ENCODE results near the gene ARHGEF33. TPM values are rescaled to one million over a fixed set of nuclear protein-coding genes. Genes with fewer than 3 reads are reported as not detected.

ARHGEF33 gene
- total RNA-seq, 1 experiment from 2014 or later = 0.30 TPM

- no peak for TF ChIP-seq CEBPB (IDR thresholded peaks at IDR 0.05; ENCODE audit: low read depth)
- no peak for TF ChIP-seq RAD21 (IDR thresholded peaks at IDR 0.05; ENCODE audit: low read depth)
- TF ChIP-seq SRF (IDR thresholded peaks at IDR 0.05; ENCODE audit: low read depth) = no peak
- TF ChIP-seq EGR1 (IDR thresholded peaks at IDR 0.05; ENCODE audit: low read depth) = no peak
- no peak for TF ChIP-seq TCF7L2 (IDR thresholded peaks at IDR 0.05; ENCODE audit: borderline replicate concordance, extremely low read depth, insufficient read depth, insufficient read length)
Observed at GRCh38 chr2:38887902-38888554, 1.6 kb upstream of the ARHGEF33 start (continued).

DNA sequence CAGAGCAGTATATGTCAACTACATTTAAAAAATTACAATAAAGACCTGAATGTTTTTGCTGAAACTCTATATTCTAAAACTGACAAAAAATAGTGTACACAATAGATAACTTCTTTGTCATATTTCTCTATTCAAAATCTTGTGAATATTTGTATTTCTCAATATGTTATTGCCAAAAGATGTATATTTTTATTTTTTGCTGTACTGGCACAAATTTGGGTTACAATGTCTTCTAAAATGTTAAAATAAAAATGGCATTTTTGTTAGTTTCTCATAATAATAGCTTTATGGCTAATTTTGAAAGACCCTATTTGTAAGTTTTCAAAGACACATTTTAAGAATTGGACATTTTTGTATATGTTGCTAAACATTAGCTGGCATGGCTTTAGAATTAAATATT lies 630 bp upstream of the ARHGEF33 start:
- no TSS peak for BruUV-seq (replicated peaks)
- H3K27ac ChIP-seq (ENCODE audit: low read depth, low read length) = no peak overlapping the region
- H3K79me2 ChIP-seq (ENCODE audit: insufficient read depth, low read length) = no peaks in the 10 kb centered on the region
- ChIA-PET POLR2A (no interaction called here), CTCF (no interaction called here), RAD21 (ENCODE audit: low non-redundant PET in 1 of 2, low total read pairs in 2 of 2, uncharacterized antibody in 2 of 2, unreplicated experiment in 2 of 2) (no interaction called here)
- no peaks in the 10 kb centered on the region for H3K27me3 ChIP-seq (ENCODE audit: insufficient read depth, low read length)
- no peak overlapping the region for H3K9ac ChIP-seq (ENCODE audit: low read length)
- no peak for DNase-seq (ENCODE audit: low read depth, low spot score)
- no peak overlapping the region for H3K4me3 ChIP-seq (replicated peaks in 1 of 2; ENCODE audit: low read depth in 1 of 2, low read length in 2 of 2)
- H3K9me2 ChIP-seq (ENCODE audit: insufficient read depth) = no peaks in the 10 kb centered on the region
- 0 out of 4 replicates have a peak, but pooled peaks cover 0 to 4% of the 10 kb centered on the region in 2 experiments for H3K4me1 ChIP-seq (ENCODE audit: control insufficient read depth in 1 of 2, insufficient read depth in 2 of 2, low read length in 2 of 2)
- no peaks in the 10 kb centered on the region for H3K36me3 ChIP-seq (ENCODE audit: control insufficient read depth in 1 of 2, insufficient read depth in 2 of 2, low read length in 2 of 2)
- no peak for ATAC-seq
- H3K4me2 ChIP-seq (ENCODE audit: low read length) = no peak overlapping the region
- H4K20me1 ChIP-seq (ENCODE audit: insufficient read depth) = no peaks in the 10 kb centered on the region
- intact Hi-C loops (cut with micrococcal nuclease) = no loop called here
- H2AFZ ChIP-seq (ENCODE audit: low read depth, low read length, poor library complexity, severe bottlenecking) = no peak overlapping the region
- no peaks in the 10 kb centered on the region for H3K9me3 ChIP-seq (ENCODE audit: control insufficient read depth in 1 of 2, insufficient read depth in 1 of 2, low read depth in 1 of 2, low read length in 2 of 2)
- TF ChIP-seq, protein P1, sequence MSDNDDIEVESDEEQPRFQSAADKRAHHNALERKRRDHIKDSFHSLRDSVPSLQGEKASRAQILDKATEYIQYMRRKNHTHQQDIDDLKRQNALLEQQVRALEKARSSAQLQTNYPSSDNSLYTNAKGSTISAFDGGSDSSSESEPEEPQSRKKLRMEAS (IDR thresholded peaks at IDR 0.05) = no peak
- TF ChIP-seq SP1 (IDR thresholded peaks at IDR 0.05; ENCODE audit: low read depth) (no peak), POLR2A (IDR thresholded peaks at IDR 0.05; ENCODE audit: borderline replicate concordance, extremely low read depth, insufficient read depth, insufficient read length) (no peak), EGR1 (IDR thresholded peaks at IDR 0.05; ENCODE audit: low read depth) (no peak), EZH2 (IDR thresholded peaks at IDR 0.05) (no peak), POLR2AphosphoS5 (IDR thresholded peaks at IDR 0.05; ENCODE audit: low read depth, low read length) (no peak), CEBPB (IDR thresholded peaks at IDR 0.05; ENCODE audit: low read depth) (no peak), JUND (IDR thresholded peaks at IDR 0.05) (no peak), FOSL1 (IDR thresholded peaks at IDR 0.05; ENCODE audit: low read depth) (no peak), ELF1 (IDR thresholded peaks at IDR 0.05; ENCODE audit: borderline replicate concordance, low read depth) (no peak), EZH2phosphoT487 (IDR thresholded peaks at IDR 0.05; ENCODE audit: borderline replicate concordance) (no peak), SRF (IDR thresholded peaks at IDR 0.05; ENCODE audit: low read depth) (no peak), SIN3A (IDR thresholded peaks at IDR 0.05; ENCODE audit: low read depth) (no peak), CBX3 (IDR thresholded peaks at IDR 0.05; ENCODE audit: low read depth) (no peak), ZBTB33 (IDR thresholded peaks at IDR 0.05; ENCODE audit: extremely low read depth, insufficient replicate concordance, low read length) (no peak)
- TF ChIP-seq, protein P2, sequence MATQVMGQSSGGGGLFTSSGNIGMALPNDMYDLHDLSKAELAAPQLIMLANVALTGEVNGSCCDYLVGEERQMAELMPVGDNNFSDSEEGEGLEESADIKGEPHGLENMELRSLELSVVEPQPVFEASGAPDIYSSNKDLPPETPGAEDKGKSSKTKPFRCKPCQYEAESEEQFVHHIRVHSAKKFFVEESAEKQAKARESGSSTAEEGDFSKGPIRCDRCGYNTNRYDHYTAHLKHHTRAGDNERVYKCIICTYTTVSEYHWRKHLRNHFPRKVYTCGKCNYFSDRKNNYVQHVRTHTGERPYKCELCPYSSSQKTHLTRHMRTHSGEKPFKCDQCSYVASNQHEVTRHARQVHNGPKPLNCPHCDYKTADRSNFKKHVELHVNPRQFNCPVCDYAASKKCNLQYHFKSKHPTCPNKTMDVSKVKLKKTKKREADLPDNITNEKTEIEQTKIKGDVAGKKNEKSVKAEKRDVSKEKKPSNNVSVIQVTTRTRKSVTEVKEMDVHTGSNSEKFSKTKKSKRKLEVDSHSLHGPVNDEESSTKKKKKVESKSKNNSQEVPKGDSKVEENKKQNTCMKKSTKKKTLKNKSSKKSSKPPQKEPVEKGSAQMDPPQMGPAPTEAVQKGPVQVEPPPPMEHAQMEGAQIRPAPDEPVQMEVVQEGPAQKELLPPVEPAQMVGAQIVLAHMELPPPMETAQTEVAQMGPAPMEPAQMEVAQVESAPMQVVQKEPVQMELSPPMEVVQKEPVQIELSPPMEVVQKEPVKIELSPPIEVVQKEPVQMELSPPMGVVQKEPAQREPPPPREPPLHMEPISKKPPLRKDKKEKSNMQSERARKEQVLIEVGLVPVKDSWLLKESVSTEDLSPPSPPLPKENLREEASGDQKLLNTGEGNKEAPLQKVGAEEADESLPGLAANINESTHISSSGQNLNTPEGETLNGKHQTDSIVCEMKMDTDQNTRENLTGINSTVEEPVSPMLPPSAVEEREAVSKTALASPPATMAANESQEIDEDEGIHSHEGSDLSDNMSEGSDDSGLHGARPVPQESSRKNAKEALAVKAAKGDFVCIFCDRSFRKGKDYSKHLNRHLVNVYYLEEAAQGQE (IDR thresholded peaks at IDR 0.05; ENCODE audit: low read depth) = no peak
- TF ChIP-seq, protein P3, sequence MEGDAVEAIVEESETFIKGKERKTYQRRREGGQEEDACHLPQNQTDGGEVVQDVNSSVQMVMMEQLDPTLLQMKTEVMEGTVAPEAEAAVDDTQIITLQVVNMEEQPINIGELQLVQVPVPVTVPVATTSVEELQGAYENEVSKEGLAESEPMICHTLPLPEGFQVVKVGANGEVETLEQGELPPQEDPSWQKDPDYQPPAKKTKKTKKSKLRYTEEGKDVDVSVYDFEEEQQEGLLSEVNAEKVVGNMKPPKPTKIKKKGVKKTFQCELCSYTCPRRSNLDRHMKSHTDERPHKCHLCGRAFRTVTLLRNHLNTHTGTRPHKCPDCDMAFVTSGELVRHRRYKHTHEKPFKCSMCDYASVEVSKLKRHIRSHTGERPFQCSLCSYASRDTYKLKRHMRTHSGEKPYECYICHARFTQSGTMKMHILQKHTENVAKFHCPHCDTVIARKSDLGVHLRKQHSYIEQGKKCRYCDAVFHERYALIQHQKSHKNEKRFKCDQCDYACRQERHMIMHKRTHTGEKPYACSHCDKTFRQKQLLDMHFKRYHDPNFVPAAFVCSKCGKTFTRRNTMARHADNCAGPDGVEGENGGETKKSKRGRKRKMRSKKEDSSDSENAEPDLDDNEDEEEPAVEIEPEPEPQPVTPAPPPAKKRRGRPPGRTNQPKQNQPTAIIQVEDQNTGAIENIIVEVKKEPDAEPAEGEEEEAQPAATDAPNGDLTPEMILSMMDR (IDR thresholded peaks at IDR 0.05 in 2 of 3, conservative IDR thresholded peaks at IDR 0.05 in 1 of 3; ENCODE audit: borderline replicate concordance in 1 of 3, insufficient read depth in 1 of 3, low read depth in 2 of 3, low read length in 2 of 3) = no peak

Measured in HCT116 (cell line).